Caco-2 (cell line): ENCODE results near the gene ERCC6. TPM values are rescaled to one million over a fixed set of nuclear protein-coding genes. Genes with fewer than 3 reads are reported as not detected.

Experiments
- BruUV-seq: library from RNA; stranded (reverse); fragments of 400-500 nt; replicated peaks from 2 replicates; lab custom pipeline; 2021; lab: Mats Ljungman, UMichigan
- CTCF ChIA-PET: fragments of 300-600 bp; sonication (Branson Sonifier 250); formaldehyde crosslinking; loops from one replicate; lab custom pipeline; 2022; ENCODE audit warnings: antibody characterized with exemption; lab: Charles Lee
- POLR2A ChIA-PET: fragments of 300-600 bp; sonication (Branson Sonifier 250); formaldehyde crosslinking; loops from one replicate; lab custom pipeline; 2022; ENCODE audit warnings: antibody characterized with exemption; lab: Charles Lee
- DNase-seq, 2 experiments: peaks; one replicate each; pipeline versions ENCODE4 v3.0.0 to v3.0.0-alpha.2; 2020 to 2022
- H3K27me3 ChIP-seq: replicated peaks from 2 replicates; pipeline ENCODE4 v1.6.0; 2011; ENCODE audit warnings: low read length; ENCODE audit not compliant: control insufficient read depth, insufficient read depth
- H3K36me3 ChIP-seq: 2 replicates; pipeline ENCODE4 v1.5.1; 2011; ENCODE audit warnings: low read length; ENCODE audit not compliant: control insufficient read depth, insufficient read depth
- H3K4me1 ChIP-seq: fragments of 250-450 bp; sonication (Bioruptor Pico); 2 replicates; pipeline ENCODE4 v1.5.1; 2020; ENCODE audit warnings: mild to moderate bottlenecking
- H3K4me3 ChIP-seq: 2 replicates; pipeline ENCODE4 v1.5.1; 2011; ENCODE audit warnings: low read depth, mild to moderate bottlenecking, control low read depth, low read length
- H3K9me3 ChIP-seq: fragments of 250-450 bp; sonication (Bioruptor Pico); 2 replicates; pipeline ENCODE4 v1.5.1; 2020; ENCODE audit warnings: mild to moderate bottlenecking, moderate library complexity
- H3K27ac Mint-ChIP-seq: one replicate; pipeline ENCODE4 v1.8.0; 2022; ENCODE audit warnings: mixed read lengths; ENCODE audit not compliant: unreplicated experiment
- H3K27me3 Mint-ChIP-seq: one replicate; pipeline ENCODE4 v1.8.0; 2022; ENCODE audit warnings: mixed read lengths; ENCODE audit not compliant: insufficient read depth, unreplicated experiment
- H3K36me3 Mint-ChIP-seq: one replicate; pipeline ENCODE4 v1.8.0; 2022; ENCODE audit warnings: mild to moderate bottlenecking, mixed read lengths; ENCODE audit not compliant: insufficient read depth, unreplicated experiment
- H3K4me1 Mint-ChIP-seq: one replicate; pipeline ENCODE4 v1.8.0; 2022; ENCODE audit warnings: low read depth, mixed read lengths; ENCODE audit not compliant: unreplicated experiment
- H3K4me3 Mint-ChIP-seq: one replicate; pipeline ENCODE4 v1.8.0; 2022; ENCODE audit warnings: mild to moderate bottlenecking, moderate library complexity, mixed read lengths; ENCODE audit not compliant: unreplicated experiment
- H3K9me3 Mint-ChIP-seq: one replicate; pipeline ENCODE4 v1.8.0; 2022; ENCODE audit warnings: mixed read lengths; ENCODE audit not compliant: unreplicated experiment
- CTCF ChIP-seq, 2 experiments: fragments of 200-600 bp in 1 of 2; IDR thresholded peaks; 1 replicate in 1 of 2; 2 replicates in 1 of 2; pipeline versions ENCODE4 v1.5.1 to v1.8.0; 2011 to 2022; ENCODE audit warnings: antibody characterized with exemption in 1 of 2, control low read depth in 1 of 2, inconsistent platforms in 1 of 2, low read depth in 1 of 2, low read length in 1 of 2, mild to moderate bottlenecking in 1 of 2, moderate library complexity in 1 of 2; ENCODE audit not compliant: insufficient read depth in 1 of 2, severe bottlenecking in 1 of 2, unreplicated experiment in 1 of 2
- intact Hi-C: fragments of 100-400 bp; cut with micrococcal nuclease; formaldehyde crosslinking; loops from one replicate; pipeline ENCODE4 v1.10.0; 2022; ENCODE audit not compliant: unreplicated experiment
- total RNA-seq: library from RNA; stranded (reverse); gene quantifications from 2 replicates; pipeline ENCODE4 v1.2.3, GENCODE V29; 2022

Gene ERCC6
- total RNA-seq, 1 experiment from 2014 or later, result 30.2 TPM

DNA sequence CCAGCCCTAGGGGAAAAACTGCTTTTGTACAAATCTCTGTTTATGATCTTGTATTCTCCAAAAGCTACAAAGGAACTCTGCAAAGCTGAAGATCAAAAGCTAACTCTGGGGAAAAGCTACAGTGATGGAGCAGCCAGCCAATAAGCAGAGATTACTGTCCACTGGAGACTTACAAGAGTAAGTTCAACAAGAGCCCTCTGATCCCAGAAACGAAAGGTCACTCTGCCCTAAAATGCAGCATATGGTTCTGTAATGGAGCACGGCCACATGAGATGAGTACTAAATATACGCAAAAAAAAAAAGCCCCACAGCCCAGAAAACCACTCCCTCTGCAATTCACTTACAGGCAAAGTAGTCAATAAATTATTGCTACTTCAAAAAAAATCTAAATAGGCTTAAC lies 60.1 kb downstream of the ERCC6 start:
- no peaks in the 10 kb centered on the region for H3K9me3 ChIP-seq
- H3K4me3 ChIP-seq, result no peak overlapping the region
- CTCF ChIA-PET, result no interaction called here
- TF ChIP-seq CTCF (IDR thresholded peaks at IDR 0.05; ENCODE audit: insufficient read depth in 1 of 2, low read depth in 1 of 2, low read length in 1 of 2, severe bottlenecking in 1 of 2, unreplicated experiment in 1 of 2), result no peak
- no peaks in the 10 kb centered on the region for H3K4me1 ChIP-seq
- Mint-ChIP-seq H3K27ac (no peak overlapping the region), H3K36me3 (peaks cover 17% of the 10 kb centered on the region), H3K4me1 (no peaks in the 10 kb centered on the region), H3K9me3 (no peaks in the 10 kb centered on the region), H3K4me3 (no peak overlapping the region), H3K27me3 (no peaks in the 10 kb centered on the region)
- intact Hi-C loops, result no loop called here
- no TSS peak for BruUV-seq
- no peak for DNase-seq
- no peaks in the 10 kb centered on the region for H3K27me3 ChIP-seq
- POLR2A ChIA-PET, result interaction anchor here (0.6 to 0.7 kb wide), 2 partner anchors 10 to 349 kb away, joined by 3 read pairs; no protein-coding TSS in a partner anchor
- no peaks in the 10 kb centered on the region for H3K36me3 ChIP-seq

GRCh38 chr10:49474901-49475300 lies 64.0 kb downstream of the ERCC6 start:
- Mint-ChIP-seq H3K27ac (no peak overlapping the region), H3K27me3 (no peaks in the 10 kb centered on the region), H3K4me1 (no peaks in the 10 kb centered on the region), H3K9me3 (no peaks in the 10 kb centered on the region), H3K4me3 (no peak overlapping the region), H3K36me3 (peaks cover 35% of the 10 kb centered on the region)
- intact Hi-C loops, result no loop called here
- Histone ChIP-seq H3K4me1 (no peaks in the 10 kb centered on the region), H3K27me3 (no peaks in the 10 kb centered on the region), H3K4me3 (no peak overlapping the region), H3K36me3 (no peaks in the 10 kb centered on the region), H3K9me3 (no peaks in the 10 kb centered on the region)
- ChIA-PET POLR2A (no interaction called here), CTCF (no interaction called here)
- DNase-seq, result no peak
- BruUV-seq, result no TSS peak
- no peak for TF ChIP-seq CTCF (IDR thresholded peaks at IDR 0.05; ENCODE audit: insufficient read depth in 1 of 2, low read depth in 1 of 2, low read length in 1 of 2, severe bottlenecking in 1 of 2, unreplicated experiment in 1 of 2)

- H3K9me3 ChIP-seq, result no peaks in the 10 kb centered on the region
- Mint-ChIP-seq H3K36me3 (peaks cover 35% of the 10 kb centered on the region), H3K4me1 (peaks cover 10% of the 10 kb centered on the region), H3K27ac (no peak overlapping the region), H3K9me3 (no peaks in the 10 kb centered on the region), H3K4me3 (no peak overlapping the region), H3K27me3 (no peaks in the 10 kb centered on the region)
- no TSS peak for BruUV-seq
- CTCF ChIA-PET, result no interaction called here
- POLR2A ChIA-PET, result no interaction called here
- no peak for TF ChIP-seq CTCF (IDR thresholded peaks at IDR 0.05; ENCODE audit: insufficient read depth in 1 of 2, low read depth in 1 of 2, low read length in 1 of 2, severe bottlenecking in 1 of 2, unreplicated experiment in 1 of 2)
- H3K36me3 ChIP-seq, result no peaks in the 10 kb centered on the region
- H3K27me3 ChIP-seq, result no peaks in the 10 kb centered on the region
- no peak overlapping the region for H3K4me3 ChIP-seq
- intact Hi-C loops, result no loop called here
- 0 out of 2 replicates have a peak, but pooled peaks cover 8% of the 10 kb centered on the region for H3K4me1 ChIP-seq
- no peak for DNase-seq
These were observed 67.4 kb downstream of the ERCC6 start for GRCh38 chr10:49471532-49471931.
